ENCODE data around the gene KDM5C. TPM values are rescaled to one million over a fixed set of nuclear protein-coding genes. Genes with fewer than 3 reads are reported as not detected.

The KDM5C gene
- total and polyA plus RNA-seq, 2 of the 4 experiments (the other 2 are of a cell fraction), result 75.4 to 84.6 TPM

DNA sequence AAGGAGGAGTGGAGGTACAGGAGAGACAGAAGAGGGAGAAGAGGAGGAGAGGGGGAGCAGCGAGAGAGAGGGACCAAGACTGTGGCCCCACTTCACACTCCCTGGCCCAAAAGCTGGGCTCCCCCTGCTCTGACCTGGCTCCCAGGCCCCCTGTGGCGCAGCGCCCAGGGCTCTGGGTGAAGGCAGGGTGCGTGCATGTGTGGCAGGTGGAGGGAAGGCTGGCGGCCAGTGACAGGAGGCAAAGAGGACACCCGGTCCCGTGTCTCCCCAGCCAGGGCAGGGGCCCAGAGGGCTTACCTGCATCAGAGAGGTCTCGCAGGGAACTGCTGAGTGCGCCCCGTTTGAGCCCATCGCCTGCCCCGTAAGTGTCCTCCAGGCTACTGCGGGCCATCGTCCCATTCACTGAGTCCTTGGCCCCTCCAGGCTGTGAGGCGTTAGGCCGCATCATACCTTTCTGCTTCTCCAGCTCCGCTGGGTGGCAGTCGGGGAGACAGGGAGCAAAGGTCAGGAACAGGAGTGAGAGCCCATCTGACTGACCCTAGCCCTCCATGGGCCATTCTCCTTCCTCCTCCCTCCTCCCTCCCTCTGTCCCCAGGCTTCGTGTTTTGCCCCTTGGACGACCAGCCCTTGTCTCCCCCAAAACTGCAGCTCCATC lies 11.1 kb upstream of the KDM5C start:
- Histone ChIP-seq H2BK120ac (ENCODE audit: low read depth, low read length) (no peak overlapping the region), H3K23ac (ENCODE audit: low read depth, low read length) (no peak overlapping the region), H4K8ac (ENCODE audit: low read depth in 2 of 2, low read length in 2 of 2) (no peak overlapping the region), H3K18ac (ENCODE audit: low read depth, low read length) (no peak overlapping the region), H3K9me1 (ENCODE audit: insufficient read depth, low read length) (no peaks in the 10 kb centered on the region; the same call in 1 of the 2 replicates), H3K79me1 (ENCODE audit: low read depth in 1 of 2, low read length in 2 of 2) (no peaks in the 10 kb centered on the region; a peak in 1 of 4 replicates), H3K4me2 (ENCODE audit: low read depth, low read length) (no peak overlapping the region), H2AK9ac (replicated peaks; ENCODE audit: low read depth, low read length, poor library complexity) (no peak overlapping the region), H3K56ac (ENCODE audit: extremely low read depth, insufficient read depth, low read length) (no peak overlapping the region), H3K36me3 (ENCODE audit: control insufficient read depth, insufficient read depth, low read length) (peaks cover 14% of the 10 kb centered on the region; the same call in 1 of the 2 replicates), H3K9me3 (ENCODE audit: control insufficient read depth, insufficient read depth, low read length) (no peaks in the 10 kb centered on the region), H4K91ac (ENCODE audit: insufficient read depth, low read depth, low read length) (no peak overlapping the region), H3K4me3 (ENCODE audit: insufficient read depth, low read depth, low read length) (no peak overlapping the region), H3K4me1 (ENCODE audit: control insufficient read depth, insufficient read depth, low read length) (no peaks in the 10 kb centered on the region), H2BK5ac (ENCODE audit: low read depth, low read length, poor library complexity, severe bottlenecking) (no peak overlapping the region), H3K14ac (replicated peaks; ENCODE audit: low read depth, low read length) (no peak overlapping the region), H2BK15ac (ENCODE audit: low read depth, low read length) (no peak overlapping the region), H2AK5ac (ENCODE audit: low read depth, low read length) (no peak overlapping the region), H3K4ac (ENCODE audit: low read depth, low read length) (no peak overlapping the region), H4K20me1 (ENCODE audit: insufficient read depth, low read length) (no peaks in the 10 kb centered on the region), H3K27me3 (ENCODE audit: control insufficient read depth, insufficient read depth, low read length) (peaks cover 23% of the 10 kb centered on the region), H2BK20ac (ENCODE audit: low read depth, low read length) (no peak overlapping the region), H3K9ac (ENCODE audit: low read depth, low read length) (no peak overlapping the region), H2AFZ (replicated peaks; ENCODE audit: low read length, poor library complexity) (no peak overlapping the region), H3K27ac (ENCODE audit: insufficient read depth, low read length) (no peak overlapping the region), H4K5ac (ENCODE audit: low read depth, low read length) (no peak overlapping the region)
- no peak for ATAC-seq (ENCODE audit: low read depth)
- dilution Hi-C loops (cut with HindIII; ENCODE audit: low sequenced_read_pairs, unreplicated experiment), result no loop called here
- intact Hi-C loops (cut with micrococcal nuclease), result no loop called here
- in situ Hi-C loops (cut with MboI; ENCODE audit: low sequenced_read_pairs), result no loop called here
- CTCF ChIA-PET, result interaction anchor here (0.8 kb wide), 1 partner anchor 16 kb away, joined by 4 read pairs; no protein-coding TSS in a partner anchor
- no peak for DNase-seq
- TF ChIP-seq MAFK (IDR thresholded peaks at IDR 0.05; ENCODE audit: low read depth, low read length) (no peak), RAD21 (IDR thresholded peaks at IDR 0.05; ENCODE audit: low read length) (no peak), MAZ (IDR thresholded peaks at IDR 0.05; ENCODE audit: borderline replicate concordance, low read depth, low read length) (no peak), SMC3 (IDR thresholded peaks at IDR 0.05; ENCODE audit: low read depth, low read length) (no peak), RFX5 (IDR thresholded peaks at IDR 0.05; ENCODE audit: low read depth, low read length) (no peak), FOS (IDR thresholded peaks at IDR 0.05; ENCODE audit: low read depth, low read length) (no peak), CEBPB (IDR thresholded peaks at IDR 0.05; ENCODE audit: low read depth, low read length) (no peak), RCOR1 (IDR thresholded peaks at IDR 0.05; ENCODE audit: insufficient replicate concordance, low read length) (no peak), MXI1 (IDR thresholded peaks at IDR 0.05; ENCODE audit: borderline replicate concordance, low read depth, low read length) (no peak), BHLHE40 (IDR thresholded peaks at IDR 0.05; ENCODE audit: low read depth, low read length) (no peak), NFE2L2 (IDR thresholded peaks at IDR 0.05; ENCODE audit: low read depth, low read length) (no peak), CHD1 (IDR thresholded peaks at IDR 0.05; ENCODE audit: low read depth, low read length) (no peak), POLR2A (IDR thresholded peaks at IDR 0.05; ENCODE audit: low read depth, low read length) (no peak)
- TF ChIP-seq, protein P1, sequence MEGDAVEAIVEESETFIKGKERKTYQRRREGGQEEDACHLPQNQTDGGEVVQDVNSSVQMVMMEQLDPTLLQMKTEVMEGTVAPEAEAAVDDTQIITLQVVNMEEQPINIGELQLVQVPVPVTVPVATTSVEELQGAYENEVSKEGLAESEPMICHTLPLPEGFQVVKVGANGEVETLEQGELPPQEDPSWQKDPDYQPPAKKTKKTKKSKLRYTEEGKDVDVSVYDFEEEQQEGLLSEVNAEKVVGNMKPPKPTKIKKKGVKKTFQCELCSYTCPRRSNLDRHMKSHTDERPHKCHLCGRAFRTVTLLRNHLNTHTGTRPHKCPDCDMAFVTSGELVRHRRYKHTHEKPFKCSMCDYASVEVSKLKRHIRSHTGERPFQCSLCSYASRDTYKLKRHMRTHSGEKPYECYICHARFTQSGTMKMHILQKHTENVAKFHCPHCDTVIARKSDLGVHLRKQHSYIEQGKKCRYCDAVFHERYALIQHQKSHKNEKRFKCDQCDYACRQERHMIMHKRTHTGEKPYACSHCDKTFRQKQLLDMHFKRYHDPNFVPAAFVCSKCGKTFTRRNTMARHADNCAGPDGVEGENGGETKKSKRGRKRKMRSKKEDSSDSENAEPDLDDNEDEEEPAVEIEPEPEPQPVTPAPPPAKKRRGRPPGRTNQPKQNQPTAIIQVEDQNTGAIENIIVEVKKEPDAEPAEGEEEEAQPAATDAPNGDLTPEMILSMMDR (conservative IDR thresholded peaks at IDR 0.05; ENCODE audit: low read depth, low read length), result no peak
- TF ChIP-seq, protein P2, sequence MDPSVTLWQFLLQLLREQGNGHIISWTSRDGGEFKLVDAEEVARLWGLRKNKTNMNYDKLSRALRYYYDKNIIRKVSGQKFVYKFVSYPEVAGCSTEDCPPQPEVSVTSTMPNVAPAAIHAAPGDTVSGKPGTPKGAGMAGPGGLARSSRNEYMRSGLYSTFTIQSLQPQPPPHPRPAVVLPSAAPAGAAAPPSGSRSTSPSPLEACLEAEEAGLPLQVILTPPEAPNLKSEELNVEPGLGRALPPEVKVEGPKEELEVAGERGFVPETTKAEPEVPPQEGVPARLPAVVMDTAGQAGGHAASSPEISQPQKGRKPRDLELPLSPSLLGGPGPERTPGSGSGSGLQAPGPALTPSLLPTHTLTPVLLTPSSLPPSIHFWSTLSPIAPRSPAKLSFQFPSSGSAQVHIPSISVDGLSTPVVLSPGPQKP (IDR thresholded peaks at IDR 0.05; ENCODE audit: borderline replicate concordance, low read depth, low read length), result no peak
- TF ChIP-seq, protein P3, sequence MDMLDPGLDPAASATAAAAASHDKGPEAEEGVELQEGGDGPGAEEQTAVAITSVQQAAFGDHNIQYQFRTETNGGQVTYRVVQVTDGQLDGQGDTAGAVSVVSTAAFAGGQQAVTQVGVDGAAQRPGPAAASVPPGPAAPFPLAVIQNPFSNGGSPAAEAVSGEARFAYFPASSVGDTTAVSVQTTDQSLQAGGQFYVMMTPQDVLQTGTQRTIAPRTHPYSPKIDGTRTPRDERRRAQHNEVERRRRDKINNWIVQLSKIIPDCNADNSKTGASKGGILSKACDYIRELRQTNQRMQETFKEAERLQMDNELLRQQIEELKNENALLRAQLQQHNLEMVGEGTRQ (IDR thresholded peaks at IDR 0.05; ENCODE audit: low read depth, low read length), result no peak
- no TSS peak for BruUV-seq (replicated peaks)
- WGBS, 2 experiments (ENCODE audit: extremely low coverage in 2 of 2, insufficient read length in 1 of 2), result 83% methylated on average over 16 of the region's 20 CpGs; no CpG with 5 or more reads in 1 of the 2 experiments
- POLR2A ChIA-PET (ENCODE audit: unreplicated experiment), result no interaction called here
